ENCODE results near the gene ETS2.

ETS2 gene

DNA sequence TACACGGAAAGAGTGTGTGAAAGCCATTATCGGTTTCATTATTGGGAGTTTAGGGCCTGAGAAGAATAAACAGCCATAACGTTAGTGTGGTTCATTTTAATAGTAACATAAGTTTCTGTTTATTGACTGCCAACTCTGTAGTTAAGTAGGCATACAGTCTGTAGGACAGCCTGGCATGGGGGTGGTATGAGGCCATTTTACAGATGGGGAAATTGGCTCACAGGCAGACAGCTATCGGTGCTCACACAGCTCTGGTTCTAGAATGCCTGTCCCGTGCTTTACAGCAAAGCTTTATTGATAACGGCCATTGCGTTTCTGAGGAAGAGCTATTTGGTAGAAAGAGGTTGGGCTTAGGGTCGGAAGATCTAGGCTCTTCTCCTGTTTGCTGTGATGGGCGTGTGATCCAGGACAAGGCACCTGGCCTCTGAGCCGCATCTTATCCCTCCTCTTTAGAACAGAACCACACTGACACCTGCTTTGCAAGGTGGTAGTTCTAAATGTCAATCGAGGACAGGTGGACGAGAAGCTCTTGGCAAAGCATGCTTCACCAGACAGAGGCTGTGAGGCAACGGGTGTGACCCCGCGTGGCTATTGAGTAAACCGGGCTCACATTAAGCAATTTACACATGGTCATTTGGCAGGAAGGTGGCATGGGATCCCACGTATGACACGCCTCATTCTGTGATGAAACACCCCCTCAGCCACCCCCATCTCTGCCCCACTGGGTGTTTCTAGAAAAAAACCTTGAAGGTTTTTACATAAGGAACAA, 14.9 kb downstream of the ETS2 start:
- no peak for DNase-seq (ENCODE audit: low read depth)
- no peak overlapping the region for H3K4me3 ChIP-seq (ENCODE audit: low read depth, low read length)
- TF ChIP-seq, protein P1, sequence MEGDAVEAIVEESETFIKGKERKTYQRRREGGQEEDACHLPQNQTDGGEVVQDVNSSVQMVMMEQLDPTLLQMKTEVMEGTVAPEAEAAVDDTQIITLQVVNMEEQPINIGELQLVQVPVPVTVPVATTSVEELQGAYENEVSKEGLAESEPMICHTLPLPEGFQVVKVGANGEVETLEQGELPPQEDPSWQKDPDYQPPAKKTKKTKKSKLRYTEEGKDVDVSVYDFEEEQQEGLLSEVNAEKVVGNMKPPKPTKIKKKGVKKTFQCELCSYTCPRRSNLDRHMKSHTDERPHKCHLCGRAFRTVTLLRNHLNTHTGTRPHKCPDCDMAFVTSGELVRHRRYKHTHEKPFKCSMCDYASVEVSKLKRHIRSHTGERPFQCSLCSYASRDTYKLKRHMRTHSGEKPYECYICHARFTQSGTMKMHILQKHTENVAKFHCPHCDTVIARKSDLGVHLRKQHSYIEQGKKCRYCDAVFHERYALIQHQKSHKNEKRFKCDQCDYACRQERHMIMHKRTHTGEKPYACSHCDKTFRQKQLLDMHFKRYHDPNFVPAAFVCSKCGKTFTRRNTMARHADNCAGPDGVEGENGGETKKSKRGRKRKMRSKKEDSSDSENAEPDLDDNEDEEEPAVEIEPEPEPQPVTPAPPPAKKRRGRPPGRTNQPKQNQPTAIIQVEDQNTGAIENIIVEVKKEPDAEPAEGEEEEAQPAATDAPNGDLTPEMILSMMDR (IDR thresholded peaks at IDR 0.05; ENCODE audit: control insufficient read depth, extremely low read depth, insufficient read depth) = no peak

DNA sequence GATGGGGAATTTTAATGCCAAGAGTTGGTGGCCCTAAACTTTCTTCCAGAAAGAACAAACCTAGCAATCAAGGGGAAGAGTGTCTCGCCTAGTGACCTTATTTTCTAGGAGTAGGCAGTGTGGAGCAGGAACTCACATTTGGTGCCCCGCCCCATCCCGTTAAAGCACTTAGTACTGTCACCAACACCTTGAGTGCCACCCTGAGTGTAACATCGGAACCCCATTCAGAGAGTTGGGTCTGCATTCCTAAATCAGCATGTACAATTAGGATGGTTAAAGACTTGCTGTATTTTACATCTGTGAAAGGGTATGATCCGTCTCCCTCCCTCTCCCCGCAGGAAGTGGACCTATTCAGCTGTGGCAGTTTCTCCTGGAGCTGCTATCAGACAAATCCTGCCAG, 15.5 kb downstream of the ETS2 start:
- TF ChIP-seq, protein P1 (IDR thresholded peaks at IDR 0.05; ENCODE audit: control insufficient read depth, extremely low read depth, insufficient read depth) = no peak
- DNase-seq (ENCODE audit: low read depth) = no peak
- H3K4me3 ChIP-seq (ENCODE audit: low read depth, low read length) = no peak overlapping the region

DNA sequence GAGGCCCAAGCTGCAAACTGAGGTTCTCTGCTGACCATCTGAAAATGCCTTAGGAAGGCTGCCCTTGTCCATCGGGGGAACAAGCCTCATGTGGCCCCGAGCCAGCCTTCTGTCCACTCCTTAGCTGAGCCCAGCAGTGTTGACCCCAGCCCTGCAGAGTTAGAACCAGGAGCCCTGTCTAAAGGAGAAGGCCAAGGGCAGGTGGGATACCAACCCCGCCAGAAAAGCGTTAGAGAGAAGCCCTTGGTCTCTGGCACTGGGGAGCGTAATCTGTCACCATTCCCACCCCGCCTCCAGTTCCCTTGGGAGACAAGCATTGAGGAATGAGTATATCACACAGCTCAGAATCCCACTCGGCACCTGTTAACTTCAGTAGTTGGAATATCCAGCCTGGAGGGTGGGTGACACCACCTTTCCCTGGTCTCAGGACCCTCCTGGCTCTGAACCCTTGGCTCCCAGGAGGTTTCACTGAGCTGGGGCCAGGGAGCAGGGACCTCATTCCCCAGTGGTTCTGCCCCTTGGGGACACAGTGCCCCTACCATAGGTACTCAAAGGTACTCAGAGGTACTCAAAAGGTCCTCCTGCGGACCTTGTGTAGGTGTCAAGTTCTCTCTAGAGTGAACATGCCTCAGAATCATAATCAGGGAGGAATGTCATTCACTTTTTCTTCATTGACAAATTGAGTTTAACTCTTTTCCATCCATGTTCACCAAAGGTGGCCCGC, 16.4 kb downstream of the ETS2 start:
- no peak for DNase-seq (ENCODE audit: low read depth)
- TF ChIP-seq, protein P1 (IDR thresholded peaks at IDR 0.05; ENCODE audit: control insufficient read depth, extremely low read depth, insufficient read depth) = no peak

DNA sequence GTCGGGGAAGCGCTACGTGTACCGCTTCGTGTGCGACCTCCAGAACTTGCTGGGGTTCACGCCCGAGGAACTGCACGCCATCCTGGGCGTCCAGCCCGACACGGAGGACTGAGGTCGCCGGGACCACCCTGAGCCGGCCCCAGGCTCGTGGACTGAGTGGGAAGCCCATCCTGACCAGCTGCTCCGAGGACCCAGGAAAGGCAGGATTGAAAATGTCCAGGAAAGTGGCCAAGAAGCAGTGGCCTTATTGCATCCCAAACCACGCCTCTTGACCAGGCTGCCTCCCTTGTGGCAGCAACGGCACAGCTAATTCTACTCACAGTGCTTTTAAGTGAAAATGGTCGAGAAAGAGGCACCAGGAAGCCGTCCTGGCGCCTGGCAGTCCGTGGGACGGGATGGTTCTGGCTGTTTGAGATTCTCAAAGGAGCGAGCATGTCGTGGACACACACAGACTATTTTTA, 17.1 kb downstream of the ETS2 start:
- TF ChIP-seq, protein P1 (IDR thresholded peaks at IDR 0.05; ENCODE audit: control insufficient read depth, extremely low read depth, insufficient read depth) = no peak
- no peak for DNase-seq (ENCODE audit: low read depth)
- H3K4me3 ChIP-seq (ENCODE audit: low read depth, low read length) = no peak overlapping the region

More for the DNA sequence above, 16.4 kb downstream of the ETS2 start:
- H3K4me3 ChIP-seq (ENCODE audit: low read depth, low read length) = no peak overlapping the region

DNA sequence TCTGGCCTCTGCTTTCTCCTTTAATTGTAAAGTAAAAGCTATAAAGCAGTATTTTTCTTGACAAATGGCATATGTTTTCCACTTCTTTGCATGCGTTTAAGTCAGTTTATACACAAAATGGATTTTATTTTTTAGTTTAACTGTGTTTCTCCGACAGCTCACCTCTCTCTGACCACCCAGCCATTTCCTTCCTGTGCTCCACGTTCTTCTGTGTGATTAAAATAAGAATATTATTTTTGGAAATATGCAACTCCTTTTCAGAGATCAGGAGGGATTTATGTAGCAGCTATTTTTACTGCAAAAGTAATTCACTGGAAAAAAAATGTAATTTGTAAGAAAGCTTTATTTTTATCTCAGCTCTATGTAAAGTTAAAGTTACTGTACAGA, 18.0 kb downstream of the ETS2 start:
- TF ChIP-seq, protein P1 (IDR thresholded peaks at IDR 0.05; ENCODE audit: control insufficient read depth, extremely low read depth, insufficient read depth) = no peak
- H3K4me3 ChIP-seq (ENCODE audit: low read depth, low read length) = no peak overlapping the region
- DNase-seq (ENCODE audit: low read depth) = no peak

DNA sequence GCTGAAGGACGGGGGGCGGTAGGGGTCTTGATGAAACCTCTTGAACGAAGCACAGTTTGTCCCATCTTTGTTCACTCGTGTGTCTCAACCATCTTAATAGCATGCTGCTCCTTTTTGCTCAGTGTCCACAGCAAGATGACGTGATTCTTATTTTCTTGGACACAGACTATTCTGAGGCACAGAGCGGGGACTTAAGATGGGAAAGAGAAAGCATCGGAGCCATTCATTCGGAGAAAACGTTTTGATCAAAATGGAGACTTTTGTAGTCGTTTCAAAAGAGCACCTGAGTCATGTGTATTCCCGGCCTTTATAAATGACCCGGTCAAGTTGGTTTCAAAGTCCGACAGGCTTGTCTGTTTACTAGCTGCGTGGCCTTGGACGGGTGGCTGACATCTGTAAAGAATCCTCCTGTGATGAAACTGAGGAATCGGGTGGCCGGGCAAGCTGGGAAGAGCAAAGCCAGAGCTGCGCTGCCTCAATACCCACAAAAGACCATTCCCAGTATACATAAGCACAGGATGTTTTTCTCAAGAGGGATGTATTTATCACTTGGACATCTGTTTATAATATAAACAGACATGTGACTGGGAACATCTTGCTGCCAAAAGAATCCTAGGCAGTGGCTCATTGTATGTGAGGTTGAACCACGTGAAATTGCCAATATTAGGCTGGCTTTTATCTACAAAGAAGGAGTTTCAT, 18.5 kb downstream of the ETS2 start:
- no peak overlapping the region for H3K4me3 ChIP-seq (ENCODE audit: low read depth, low read length)
- TF ChIP-seq, protein P1 (IDR thresholded peaks at IDR 0.05; ENCODE audit: control insufficient read depth, extremely low read depth, insufficient read depth) = no peak
- DNase-seq (ENCODE audit: low read depth) = no peak
